Measurements from ENCODE around the gene CAMTA1.

Gene CAMTA1

GRCh38 chr1:7185721-7186120 lies 400.5 kb downstream of the CAMTA1 start (continued):
- TF ChIP-seq ELK4 (IDR thresholded peaks at IDR 0.05; ENCODE audit: borderline replicate concordance, low read depth, low read length) = no peak

- POLR2A ChIA-PET = no interaction called here
- no peaks in the 10 kb centered on the region for H3K36me3 ChIP-seq (ENCODE audit: control insufficient read depth in 2 of 2, insufficient read depth in 1 of 2, low read length in 2 of 2)
- H3K4me1 ChIP-seq (ENCODE audit: control insufficient read depth, insufficient read depth, low read length) = no peaks in the 10 kb centered on the region; the same call in 1 of the 2 replicates
- no peak for TF ChIP-seq KLF17 (tag by site-specific recombination; IDR thresholded peaks at IDR 0.05)
- TF ChIP-seq GLIS1 (tag by site-specific recombination; IDR thresholded peaks at IDR 0.05) = peak; percentile 52
- H3K4me3 ChIP-seq (ENCODE audit: low read depth, low read length) = no peak overlapping the region
- H3K9me3 ChIP-seq (ENCODE audit: control insufficient read depth, insufficient read depth, low read depth, low read length) = no peaks in the 10 kb centered on the region
- CTCF ChIA-PET = no interaction called here
- H3K27ac ChIP-seq (ENCODE audit: extremely low read depth, low read depth, low read length) = no peak overlapping the region
Observed at GRCh38 chr1:7186382-7187111, 401.3 kb downstream of the CAMTA1 start.

- CTCF ChIA-PET = interaction anchor here (0.5 to 0.6 kb wide), 2 partner anchors 31 to 330 kb away, joined by 3 read pairs; no protein-coding TSS in a partner anchor
Observed at GRCh38 chr1:7187112-7187493, 401.8 kb downstream of the CAMTA1 start.

GRCh38 chr1:7190261-7190660 lies 405.0 kb downstream of the CAMTA1 start:
- ChIA-PET POLR2A (no interaction called here), CTCF (interaction anchor here (1.3 kb wide), 1 partner anchor 17 kb away, joined by 3 read pairs; no protein-coding TSS in a partner anchor)
- Histone ChIP-seq H3K9me3 (ENCODE audit: control insufficient read depth, insufficient read depth, low read depth, low read length) (no peaks in the 10 kb centered on the region), H3K36me3 (ENCODE audit: control insufficient read depth in 2 of 2, insufficient read depth in 1 of 2, low read length in 2 of 2) (no peaks in the 10 kb centered on the region), H3K27ac (ENCODE audit: extremely low read depth, low read depth, low read length) (no peak overlapping the region), H3K4me3 (ENCODE audit: low read depth, low read length) (no peak overlapping the region), H3K4me1 (ENCODE audit: control insufficient read depth, insufficient read depth, low read length) (no peaks in the 10 kb centered on the region; the same call in 1 of the 2 replicates)
- TF ChIP-seq ZNF521 (tag by site-specific recombination; IDR thresholded peaks at IDR 0.05) (no peak), ZNF174 (tag by site-specific recombination; IDR thresholded peaks at IDR 0.05) (no peak), ZNF280C (tag by site-specific recombination; IDR thresholded peaks at IDR 0.05) (no peak), ZNF266 (tag by site-specific recombination; IDR thresholded peaks at IDR 0.05; ENCODE audit: low read depth) (no peak), ZNF488 (tag by site-specific recombination; IDR thresholded peaks at IDR 0.05) (no peak), ZNF830 (tag by site-specific recombination; IDR thresholded peaks at IDR 0.05; ENCODE audit: low read depth) (no peak), OVOL3 (tag by site-specific recombination; IDR thresholded peaks at IDR 0.05) (no peak), ZNF214 (tag by site-specific recombination; IDR thresholded peaks at IDR 0.05; ENCODE audit: borderline replicate concordance) (no peak), OSR2 (tag by site-specific recombination; IDR thresholded peaks at IDR 0.05) (no peak), ZNF184 (tag by site-specific recombination; IDR thresholded peaks at IDR 0.05) (no peak)
- TF ChIP-seq, protein P1, sequence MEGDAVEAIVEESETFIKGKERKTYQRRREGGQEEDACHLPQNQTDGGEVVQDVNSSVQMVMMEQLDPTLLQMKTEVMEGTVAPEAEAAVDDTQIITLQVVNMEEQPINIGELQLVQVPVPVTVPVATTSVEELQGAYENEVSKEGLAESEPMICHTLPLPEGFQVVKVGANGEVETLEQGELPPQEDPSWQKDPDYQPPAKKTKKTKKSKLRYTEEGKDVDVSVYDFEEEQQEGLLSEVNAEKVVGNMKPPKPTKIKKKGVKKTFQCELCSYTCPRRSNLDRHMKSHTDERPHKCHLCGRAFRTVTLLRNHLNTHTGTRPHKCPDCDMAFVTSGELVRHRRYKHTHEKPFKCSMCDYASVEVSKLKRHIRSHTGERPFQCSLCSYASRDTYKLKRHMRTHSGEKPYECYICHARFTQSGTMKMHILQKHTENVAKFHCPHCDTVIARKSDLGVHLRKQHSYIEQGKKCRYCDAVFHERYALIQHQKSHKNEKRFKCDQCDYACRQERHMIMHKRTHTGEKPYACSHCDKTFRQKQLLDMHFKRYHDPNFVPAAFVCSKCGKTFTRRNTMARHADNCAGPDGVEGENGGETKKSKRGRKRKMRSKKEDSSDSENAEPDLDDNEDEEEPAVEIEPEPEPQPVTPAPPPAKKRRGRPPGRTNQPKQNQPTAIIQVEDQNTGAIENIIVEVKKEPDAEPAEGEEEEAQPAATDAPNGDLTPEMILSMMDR (tag by site-specific recombination; IDR thresholded peaks at IDR 0.05) = no peak
- TF ChIP-seq, protein P2, sequence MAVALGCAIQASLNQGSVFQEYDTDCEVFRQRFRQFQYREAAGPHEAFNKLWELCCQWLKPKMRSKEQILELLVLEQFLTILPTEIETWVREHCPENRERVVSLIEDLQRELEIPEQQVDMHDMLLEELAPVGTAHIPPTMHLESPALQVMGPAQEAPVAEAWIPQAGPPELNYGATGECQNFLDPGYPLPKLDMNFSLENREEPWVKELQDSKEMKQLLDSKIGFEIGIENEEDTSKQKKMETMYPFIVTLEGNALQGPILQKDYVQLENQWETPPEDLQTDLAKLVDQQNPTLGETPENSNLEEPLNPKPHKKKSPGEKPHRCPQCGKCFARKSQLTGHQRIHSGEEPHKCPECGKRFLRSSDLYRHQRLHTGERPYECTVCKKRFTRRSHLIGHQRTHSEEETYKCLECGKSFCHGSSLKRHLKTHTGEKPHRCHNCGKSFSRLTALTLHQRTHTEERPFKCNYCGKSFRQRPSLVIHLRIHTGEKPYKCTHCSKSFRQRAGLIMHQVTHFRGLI (tag by site-specific recombination; IDR thresholded peaks at IDR 0.05) = no peak

More at GRCh38 chr1:7187112-7187493, 401.8 kb downstream of the CAMTA1 start:
- no peaks in the 10 kb centered on the region; the same call in 1 of the 2 replicates for H3K4me1 ChIP-seq (ENCODE audit: control insufficient read depth, insufficient read depth, low read length)
- POLR2A ChIA-PET = no interaction called here
- H3K27ac ChIP-seq (ENCODE audit: extremely low read depth, low read depth, low read length) = no peak overlapping the region
- H3K4me3 ChIP-seq (ENCODE audit: low read depth, low read length) = no peak overlapping the region
- no peaks in the 10 kb centered on the region for H3K36me3 ChIP-seq (ENCODE audit: control insufficient read depth in 2 of 2, insufficient read depth in 1 of 2, low read length in 2 of 2)
- no peak for TF ChIP-seq HOXA7 (CRISPR knock-in tag; IDR thresholded peaks at IDR 0.05; ENCODE audit: borderline replicate concordance)
- H3K9me3 ChIP-seq (ENCODE audit: control insufficient read depth, insufficient read depth, low read depth, low read length) = no peaks in the 10 kb centered on the region

Measured in HEK293 (cell line).